Measurements from ENCODE around the gene SDR9C7.

GRCh38 chr12:56884421-56884820, 49.8 kb downstream of the SDR9C7 start:
- TF ChIP-seq, protein P1, sequence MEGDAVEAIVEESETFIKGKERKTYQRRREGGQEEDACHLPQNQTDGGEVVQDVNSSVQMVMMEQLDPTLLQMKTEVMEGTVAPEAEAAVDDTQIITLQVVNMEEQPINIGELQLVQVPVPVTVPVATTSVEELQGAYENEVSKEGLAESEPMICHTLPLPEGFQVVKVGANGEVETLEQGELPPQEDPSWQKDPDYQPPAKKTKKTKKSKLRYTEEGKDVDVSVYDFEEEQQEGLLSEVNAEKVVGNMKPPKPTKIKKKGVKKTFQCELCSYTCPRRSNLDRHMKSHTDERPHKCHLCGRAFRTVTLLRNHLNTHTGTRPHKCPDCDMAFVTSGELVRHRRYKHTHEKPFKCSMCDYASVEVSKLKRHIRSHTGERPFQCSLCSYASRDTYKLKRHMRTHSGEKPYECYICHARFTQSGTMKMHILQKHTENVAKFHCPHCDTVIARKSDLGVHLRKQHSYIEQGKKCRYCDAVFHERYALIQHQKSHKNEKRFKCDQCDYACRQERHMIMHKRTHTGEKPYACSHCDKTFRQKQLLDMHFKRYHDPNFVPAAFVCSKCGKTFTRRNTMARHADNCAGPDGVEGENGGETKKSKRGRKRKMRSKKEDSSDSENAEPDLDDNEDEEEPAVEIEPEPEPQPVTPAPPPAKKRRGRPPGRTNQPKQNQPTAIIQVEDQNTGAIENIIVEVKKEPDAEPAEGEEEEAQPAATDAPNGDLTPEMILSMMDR (conservative IDR thresholded peaks at IDR 0.05): no peak
- no peak for TF ChIP-seq ZFX (IDR thresholded peaks at IDR 0.05)

Measured in C4-2B (cell line).